ENCODE data around the gene GPC3. TPM values are rescaled to one million over a fixed set of nuclear protein-coding genes. Genes with fewer than 3 reads are reported as not detected.

The GPC3 gene
- total RNA-seq, 1 donor from 2014 or later: 30.4 TPM

GRCh38 chrX:133513123-133513522 is 472.3 kb downstream of the GPC3 start:
- Mint-ChIP-seq H3K27ac (ENCODE audit: unreplicated experiment) (no peak overlapping the region), H3K27me3 (ENCODE audit: low read depth) (no peaks in the 10 kb centered on the region), H3K4me1 (peaks cover 6% of the 10 kb centered on the region), H3K4me3 (no peak overlapping the region), H3K36me3 (ENCODE audit: low read depth) (peaks cover 1% of the 10 kb centered on the region), H3K9me3 (peaks cover 12% of the 10 kb centered on the region)
- TF ChIP-seq, protein P1, sequence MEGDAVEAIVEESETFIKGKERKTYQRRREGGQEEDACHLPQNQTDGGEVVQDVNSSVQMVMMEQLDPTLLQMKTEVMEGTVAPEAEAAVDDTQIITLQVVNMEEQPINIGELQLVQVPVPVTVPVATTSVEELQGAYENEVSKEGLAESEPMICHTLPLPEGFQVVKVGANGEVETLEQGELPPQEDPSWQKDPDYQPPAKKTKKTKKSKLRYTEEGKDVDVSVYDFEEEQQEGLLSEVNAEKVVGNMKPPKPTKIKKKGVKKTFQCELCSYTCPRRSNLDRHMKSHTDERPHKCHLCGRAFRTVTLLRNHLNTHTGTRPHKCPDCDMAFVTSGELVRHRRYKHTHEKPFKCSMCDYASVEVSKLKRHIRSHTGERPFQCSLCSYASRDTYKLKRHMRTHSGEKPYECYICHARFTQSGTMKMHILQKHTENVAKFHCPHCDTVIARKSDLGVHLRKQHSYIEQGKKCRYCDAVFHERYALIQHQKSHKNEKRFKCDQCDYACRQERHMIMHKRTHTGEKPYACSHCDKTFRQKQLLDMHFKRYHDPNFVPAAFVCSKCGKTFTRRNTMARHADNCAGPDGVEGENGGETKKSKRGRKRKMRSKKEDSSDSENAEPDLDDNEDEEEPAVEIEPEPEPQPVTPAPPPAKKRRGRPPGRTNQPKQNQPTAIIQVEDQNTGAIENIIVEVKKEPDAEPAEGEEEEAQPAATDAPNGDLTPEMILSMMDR (conservative IDR thresholded peaks at IDR 0.05): no peak
- no peak for DNase-seq (ENCODE audit: low read depth, low spot score)

GRCh38 chrX:133511041-133511440 is 474.4 kb downstream of the GPC3 start:
- Mint-ChIP-seq H3K4me3 (no peak overlapping the region), H3K9me3 (peaks cover 13% of the 10 kb centered on the region), H3K27ac (ENCODE audit: unreplicated experiment) (no peak overlapping the region), H3K27me3 (ENCODE audit: low read depth) (no peaks in the 10 kb centered on the region), H3K36me3 (ENCODE audit: low read depth) (no peaks in the 10 kb centered on the region), H3K4me1 (peaks cover 6% of the 10 kb centered on the region)
- DNase-seq (ENCODE audit: low read depth, low spot score): no peak
- TF ChIP-seq, protein P1 (conservative IDR thresholded peaks at IDR 0.05): no peak

DNA sequence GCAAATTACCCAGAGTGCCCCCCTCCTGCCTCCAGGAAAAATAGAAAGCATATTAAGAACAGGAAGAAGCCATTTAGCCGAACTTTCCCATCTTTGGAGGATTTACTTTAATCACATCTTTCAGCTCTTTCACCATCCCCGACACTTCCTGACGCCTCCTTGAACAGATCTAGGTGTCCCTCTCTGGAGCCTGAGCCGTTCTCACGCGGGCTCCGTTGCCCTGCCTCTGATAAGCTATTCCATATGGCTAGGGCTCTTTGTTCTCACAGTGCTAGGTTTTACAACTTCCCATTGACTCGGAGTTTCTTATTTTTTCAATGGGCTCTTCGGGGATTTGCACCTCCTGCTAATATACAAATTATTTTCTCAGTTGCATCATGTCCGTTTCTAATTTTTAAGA is 488.0 kb downstream of the GPC3 start:
- H3K9me3 Mint-ChIP-seq: no peaks in the 10 kb centered on the region
- peaks cover 7% of the 10 kb centered on the region for H3K4me1 Mint-ChIP-seq
- TF ChIP-seq, protein P1 (conservative IDR thresholded peaks at IDR 0.05): no peak
- DNase-seq (ENCODE audit: low read depth, low spot score): no peak
- no peak overlapping the region for H3K4me3 Mint-ChIP-seq
- H3K27ac Mint-ChIP-seq (ENCODE audit: unreplicated experiment): no peak overlapping the region
- H3K36me3 Mint-ChIP-seq (ENCODE audit: low read depth): no peaks in the 10 kb centered on the region
- H3K27me3 Mint-ChIP-seq (ENCODE audit: low read depth): no peaks in the 10 kb centered on the region

GRCh38 chrX:133495464-133496391 is 489.7 kb downstream of the GPC3 start:
- DNase-seq (ENCODE audit: low read depth, low spot score): no peak
- TF ChIP-seq, protein P1 (conservative IDR thresholded peaks at IDR 0.05): no peak
- H3K4me3 Mint-ChIP-seq: no peak overlapping the region
- peaks cover 7% of the 10 kb centered on the region for H3K4me1 Mint-ChIP-seq
- no peak overlapping the region for H3K27ac Mint-ChIP-seq (ENCODE audit: unreplicated experiment)
- no peaks in the 10 kb centered on the region for H3K36me3 Mint-ChIP-seq (ENCODE audit: low read depth)
- no peaks in the 10 kb centered on the region for H3K9me3 Mint-ChIP-seq
- no peaks in the 10 kb centered on the region for H3K27me3 Mint-ChIP-seq (ENCODE audit: low read depth)

GRCh38 chrX:133493366-133493765 is 492.0 kb downstream of the GPC3 start:
- Mint-ChIP-seq H3K4me1 (peaks cover 7% of the 10 kb centered on the region), H3K4me3 (no peak overlapping the region)

More at GRCh38 chrX:133493366-133493765, 492.0 kb downstream of the GPC3 start:
- Mint-ChIP-seq H3K27ac (ENCODE audit: unreplicated experiment) (no peak overlapping the region), H3K36me3 (ENCODE audit: low read depth) (no peaks in the 10 kb centered on the region), H3K9me3 (no peaks in the 10 kb centered on the region), H3K27me3 (ENCODE audit: low read depth) (no peaks in the 10 kb centered on the region)
- no peak for DNase-seq (ENCODE audit: low read depth, low spot score)
- TF ChIP-seq, protein P1 (conservative IDR thresholded peaks at IDR 0.05): no peak
